ENCODE results near the gene LRG1.

The LRG1 gene

DNA sequence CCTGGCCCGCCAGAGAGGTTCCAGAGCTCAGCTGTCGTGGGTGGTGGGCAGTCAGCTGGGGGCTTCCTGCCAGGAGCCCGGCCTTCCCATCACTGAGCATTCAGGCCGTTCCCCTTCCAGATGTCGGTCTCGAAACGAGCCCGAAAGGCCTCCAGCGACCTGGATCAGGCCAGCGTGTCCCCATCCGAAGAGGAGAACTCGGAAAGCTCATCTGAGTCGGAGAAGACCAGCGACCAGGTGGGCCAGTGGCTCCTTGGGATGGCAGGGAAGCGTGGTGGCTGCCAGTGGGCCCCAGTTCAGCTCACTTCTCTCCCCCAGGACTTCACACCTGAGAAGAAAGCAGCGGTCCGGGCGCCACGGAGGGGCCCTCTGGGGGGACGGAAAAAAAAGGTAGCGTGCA, 48.4 kb downstream of the LRG1 start:
- no peak for DNase-seq

DNA sequence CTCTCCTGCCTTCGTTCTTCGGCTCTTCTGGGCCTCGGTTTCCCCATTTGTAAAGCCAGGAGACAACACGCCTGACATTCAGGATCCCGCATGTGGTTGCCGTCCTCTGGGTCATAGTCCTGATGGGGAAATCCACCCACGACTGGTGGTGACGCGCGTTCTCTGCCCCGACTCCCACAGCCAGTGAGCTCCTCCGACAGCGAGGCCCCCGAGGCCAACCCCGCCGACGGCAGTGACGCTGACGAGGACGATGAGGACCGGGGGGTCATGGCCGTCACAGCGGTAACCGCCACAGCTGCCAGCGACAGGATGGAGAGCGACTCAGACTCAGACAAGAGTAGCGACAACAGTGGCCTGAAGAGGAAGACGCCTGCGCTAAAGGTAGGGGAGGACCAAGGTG, 51.3 kb downstream of the LRG1 start:
- no peak for DNase-seq

- no peak for DNase-seq
Measured at GRCh38 chr19:4487572-4487971, 52.3 kb downstream of the LRG1 start.
